KG1 (cell line): ENCODE measurements around the gene USP31.

Experiments
- DNase-seq: peaks from one replicate; lab custom pipeline; 2025; lab: John Stamatoyannopoulos, UW

Gene USP31

GRCh38 chr16:23132775-23133463 lies 16.3 kb downstream of the USP31 start:
- no peak for DNase-seq

GRCh38 chr16:23131931-23132621 lies 17.2 kb downstream of the USP31 start:
- no peak for DNase-seq

GRCh38 chr16:23131436-23131835 lies 17.8 kb downstream of the USP31 start:
- no peak for DNase-seq

- DNase-seq: no peak
Measured at GRCh38 chr16:23131036-23131435, 18.2 kb downstream of the USP31 start.

GRCh38 chr16:23129686-23130085 lies 19.6 kb downstream of the USP31 start:
- no peak for DNase-seq

- no peak for DNase-seq
Measured at GRCh38 chr16:23128056-23128455, 21.2 kb downstream of the USP31 start.

- DNase-seq: no peak
Measured at GRCh38 chr16:23125277-23125676, 24.0 kb downstream of the USP31 start.

- DNase-seq: no peak
Measured at GRCh38 chr16:23124315-23124714, 24.9 kb downstream of the USP31 start.

GRCh38 chr16:23122144-23122543 lies 27.1 kb downstream of the USP31 start:
- DNase-seq: no peak

GRCh38 chr16:23121024-23121423 lies 28.2 kb downstream of the USP31 start:
- DNase-seq: no peak

GRCh38 chr16:23120562-23120961 lies 28.7 kb downstream of the USP31 start:
- no peak for DNase-seq

- DNase-seq: no peak
Measured at GRCh38 chr16:23119570-23119969, 29.7 kb downstream of the USP31 start.

GRCh38 chr16:23114131-23114904 lies 34.9 kb downstream of the USP31 start:
- DNase-seq: no peak

- no peak for DNase-seq
Measured at GRCh38 chr16:23113185-23113584, 36.1 kb downstream of the USP31 start.

GRCh38 chr16:23110257-23110899 lies 38.9 kb downstream of the USP31 start:
- no peak for DNase-seq

GRCh38 chr16:23107936-23108335 lies 41.3 kb downstream of the USP31 start:
- DNase-seq: no peak

GRCh38 chr16:23107117-23107516 lies 42.1 kb downstream of the USP31 start:
- DNase-seq: no peak

GRCh38 chr16:23105309-23105708 lies 43.9 kb downstream of the USP31 start:
- DNase-seq: no peak

GRCh38 chr16:23104032-23104955 lies 45.0 kb downstream of the USP31 start:
- no peak for DNase-seq

GRCh38 chr16:23103603-23104002 lies 45.6 kb downstream of the USP31 start:
- DNase-seq: no peak

GRCh38 chr16:23101012-23101550 lies 48.2 kb downstream of the USP31 start:
- no peak for DNase-seq
